Karpas-422 (cell line): ENCODE data around the gene MPST. TPM values are rescaled to one million over a fixed set of nuclear protein-coding genes. Genes with fewer than 3 reads are reported as not detected.

Experiments used
- DNase-seq: peaks from one replicate; pipeline ENCODE4 v3.0.0-alpha.2; 2015
- H2AFZ ChIP-seq: fragments of 200-600 bp; sonication (generic); 2 replicates; pipeline ENCODE4 v1.6.1; 2014; ENCODE audit warnings: antibody characterized with exemption, low read length, mixed read lengths
- H3K27ac ChIP-seq: fragments of 200-600 bp; sonication (generic); 2 replicates; pipeline ENCODE4 v1.5.1; 2014; ENCODE audit warnings: mild to moderate bottlenecking, low read length, moderate library complexity
- H3K27me3 ChIP-seq: fragments of 200-600 bp; sonication (generic); 2 replicates; pipeline ENCODE4 v1.6.1; 2014; ENCODE audit warnings: low read length, mixed read lengths
- H3K36me3 ChIP-seq: fragments of 200-600 bp; sonication (generic); 2 replicates; pipeline ENCODE4 v1.6.1; 2014; ENCODE audit warnings: low read length, mixed read lengths; ENCODE audit not compliant: insufficient read depth
- H3K4me1 ChIP-seq: fragments of 200-600 bp; sonication (generic); 2 replicates; pipeline ENCODE4 v1.6.1; 2014; ENCODE audit warnings: mild to moderate bottlenecking, low read length, mixed read lengths
- H3K4me2 ChIP-seq: fragments of 200-600 bp; sonication (generic); 2 replicates; pipeline ENCODE4 v1.6.1; 2014; ENCODE audit warnings: low read length, low read depth, mild to moderate bottlenecking; ENCODE audit not compliant: poor library complexity, severe bottlenecking
- H3K4me3 ChIP-seq: fragments of 200-600 bp; sonication (generic); 2 replicates; pipeline ENCODE4 v1.5.1; 2014; ENCODE audit warnings: mild to moderate bottlenecking, antibody characterized with exemption, low read length, mixed read lengths
- H3K79me2 ChIP-seq: fragments of 200-600 bp; sonication (generic); 2 replicates; pipeline ENCODE4 v1.6.1; 2014; ENCODE audit warnings: mild to moderate bottlenecking, low read length, mixed read lengths
- H3K9ac ChIP-seq: fragments of 200-600 bp; sonication (generic); 2 replicates; pipeline ENCODE4 v1.6.0; 2014; ENCODE audit warnings: low read length
- H3K9me2 ChIP-seq: fragments of 200-600 bp; sonication (generic), shearing (Covaris generic); replicated peaks from 2 replicates; pipeline ENCODE4 v1.6.0; 2014; ENCODE audit warnings: mild to moderate bottlenecking, low read length, moderate library complexity; ENCODE audit not compliant: insufficient read depth
- H3K9me3 ChIP-seq: fragments of 300-700, 200-600 bp; sonication (generic); 2 replicates; pipeline ENCODE4 v1.6.1; 2014; ENCODE audit warnings: low read length, mixed read lengths
- H4K20me1 ChIP-seq: fragments of 200-600 bp; sonication (generic); 2 replicates; pipeline ENCODE4 v1.6.1; 2014; ENCODE audit warnings: mild to moderate bottlenecking, antibody characterized with exemption, low read length, low read depth; ENCODE audit not compliant: insufficient read depth
- total RNA-seq: library from RNA; depleted of rRNA; stranded (reverse); fragments of >200 nt; shearing (Covaris generic); gene quantifications from 2 replicates; pipeline ENCODE4 v1.2.3, GENCODE V29; 2014; ENCODE audit warnings: low replicate concordance

MPST gene
- total RNA-seq, 1 experiment from 2014 or later: 26.1 TPM

DNA sequence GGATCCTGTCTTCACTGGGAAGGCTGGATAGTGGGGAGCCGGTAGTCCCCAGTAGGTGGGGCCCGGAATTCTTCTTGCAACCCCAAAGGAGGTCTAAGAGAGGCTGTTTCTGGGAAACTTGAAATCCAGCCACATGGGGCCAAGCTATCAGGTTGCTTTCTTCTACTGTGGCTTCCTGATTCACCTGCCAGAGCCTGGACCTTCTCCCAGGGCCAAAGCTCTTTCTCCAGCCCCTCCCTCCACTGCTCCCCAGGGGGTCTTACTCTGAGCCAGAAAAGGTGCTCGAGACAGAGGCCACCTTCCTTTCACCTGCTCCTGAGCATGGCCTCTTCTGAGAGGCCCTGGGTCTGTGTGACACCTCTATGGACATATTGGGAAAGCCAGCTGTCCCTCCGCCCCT, 9.4 kb upstream of the MPST start:
- H3K4me2 ChIP-seq: no peak overlapping the region
- H2AFZ ChIP-seq: no peak overlapping the region
- H4K20me1 ChIP-seq: no peaks in the 10 kb centered on the region
- H3K9ac ChIP-seq: no peak overlapping the region
- 0 out of 2 replicates have a peak, but pooled peaks cover 3% of the 10 kb centered on the region for H3K27me3 ChIP-seq
- no peak overlapping the region for H3K4me3 ChIP-seq
- no peaks in the 10 kb centered on the region for H3K79me2 ChIP-seq
- H3K36me3 ChIP-seq: no peaks in the 10 kb centered on the region
- H3K9me3 ChIP-seq: no peaks in the 10 kb centered on the region
- H3K4me1 ChIP-seq: no peaks in the 10 kb centered on the region
- DNase-seq: no peak
- no peaks in the 10 kb centered on the region for H3K9me2 ChIP-seq
- H3K27ac ChIP-seq: no peak overlapping the region

- H3K9me2 ChIP-seq: no peaks in the 10 kb centered on the region
- no peaks in the 10 kb centered on the region for H3K36me3 ChIP-seq
- H2AFZ ChIP-seq: no peak overlapping the region
- no peak overlapping the region for H3K9ac ChIP-seq
- H3K27ac ChIP-seq: no peak overlapping the region
- DNase-seq: no peak
- no peaks in the 10 kb centered on the region for H3K79me2 ChIP-seq
- H4K20me1 ChIP-seq: no peaks in the 10 kb centered on the region
- no peaks in the 10 kb centered on the region for H3K9me3 ChIP-seq
- no peaks in the 10 kb centered on the region for H3K4me1 ChIP-seq
- no peak overlapping the region for H3K4me3 ChIP-seq
- H3K4me2 ChIP-seq: no peak overlapping the region
- 0 out of 2 replicates have a peak, but pooled peaks cover 3% of the 10 kb centered on the region for H3K27me3 ChIP-seq
Observed at GRCh38 chr22:37010976-37011375, 8.6 kb upstream of the MPST start.

- Histone ChIP-seq H3K9me2 (no peaks in the 10 kb centered on the region), H2AFZ (no peak overlapping the region), H4K20me1 (no peaks in the 10 kb centered on the region), H3K4me1 (no peaks in the 10 kb centered on the region), H3K9ac (no peak overlapping the region), H3K36me3 (no peaks in the 10 kb centered on the region), H3K9me3 (no peaks in the 10 kb centered on the region), H3K27ac (no peak overlapping the region), H3K79me2 (no peaks in the 10 kb centered on the region), H3K27me3 (0 out of 2 replicates have a peak, but pooled peaks cover 3% of the 10 kb centered on the region), H3K4me3 (no peak overlapping the region), H3K4me2 (no peak overlapping the region)
- DNase-seq: no peak
Observed at GRCh38 chr22:37011472-37011871, 8.1 kb upstream of the MPST start.

- H3K9ac ChIP-seq: no peak overlapping the region
- no peaks in the 10 kb centered on the region for H3K27me3 ChIP-seq
- H3K9me3 ChIP-seq: no peaks in the 10 kb centered on the region
- no peak overlapping the region for H3K4me3 ChIP-seq
- H4K20me1 ChIP-seq: no peaks in the 10 kb centered on the region
- H3K79me2 ChIP-seq: no peaks in the 10 kb centered on the region
- H3K4me2 ChIP-seq: no peak overlapping the region
- H3K4me1 ChIP-seq: no peaks in the 10 kb centered on the region
- H3K27ac ChIP-seq: no peak overlapping the region
- no peaks in the 10 kb centered on the region for H3K36me3 ChIP-seq
- no peak overlapping the region for H2AFZ ChIP-seq
- H3K9me2 ChIP-seq: no peaks in the 10 kb centered on the region
- DNase-seq: no peak
Observed at GRCh38 chr22:37012262-37012904, 7.2 kb upstream of the MPST start.

DNA sequence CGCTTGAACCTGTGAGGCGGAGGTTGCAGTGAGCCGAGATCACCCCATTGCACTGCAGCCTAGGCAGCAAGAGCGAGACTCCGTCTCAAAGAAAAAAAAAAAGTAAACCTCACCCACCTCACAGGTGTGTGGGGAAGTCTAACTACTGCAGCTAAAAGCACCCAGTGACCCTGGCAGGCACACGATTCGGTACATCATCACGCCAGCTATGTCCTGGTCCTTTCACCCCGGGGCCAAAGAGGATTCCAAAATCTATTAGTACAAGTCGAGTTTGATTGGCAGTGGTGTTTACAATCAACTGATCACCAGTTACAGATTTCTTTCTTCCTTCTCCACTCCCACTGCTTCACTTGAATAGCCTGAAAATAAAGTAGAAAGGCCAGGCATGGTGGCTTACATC, 6.6 kb upstream of the MPST start:
- H3K79me2 ChIP-seq: no peaks in the 10 kb centered on the region
- no peak for DNase-seq
- H3K27ac ChIP-seq: no peak overlapping the region
- no peak overlapping the region for H3K4me2 ChIP-seq
- H3K4me1 ChIP-seq: no peaks in the 10 kb centered on the region
- H3K36me3 ChIP-seq: no peaks in the 10 kb centered on the region
- no peak overlapping the region for H2AFZ ChIP-seq
- H3K9me2 ChIP-seq: no peaks in the 10 kb centered on the region
- H3K27me3 ChIP-seq: no peaks in the 10 kb centered on the region
- no peak overlapping the region for H3K9ac ChIP-seq
- no peaks in the 10 kb centered on the region for H3K9me3 ChIP-seq
- H4K20me1 ChIP-seq: no peaks in the 10 kb centered on the region
- H3K4me3 ChIP-seq: no peak overlapping the region

GRCh38 chr22:37014415-37014806, 5.1 kb upstream of the MPST start:
- no peak overlapping the region for H3K9ac ChIP-seq
- H3K27me3 ChIP-seq: no peaks in the 10 kb centered on the region

GRCh38 chr22:37014835-37015586, 4.5 kb upstream of the MPST start:
- Histone ChIP-seq H3K27me3 (no peaks in the 10 kb centered on the region), H3K79me2 (no peaks in the 10 kb centered on the region), H3K9me2 (no peaks in the 10 kb centered on the region), H3K9me3 (no peaks in the 10 kb centered on the region), H3K4me1 (peaks cover 5% of the 10 kb centered on the region), H3K9ac (no peak overlapping the region), H2AFZ (no peak overlapping the region), H4K20me1 (no peaks in the 10 kb centered on the region), H3K27ac (no peak overlapping the region), H3K4me3 (no peak overlapping the region), H3K4me2 (no peak overlapping the region), H3K36me3 (no peaks in the 10 kb centered on the region)
- DNase-seq: no peak

More at GRCh38 chr22:37014415-37014806, 5.1 kb upstream of the MPST start:
- Histone ChIP-seq H3K4me2 (no peak overlapping the region), H3K9me3 (no peaks in the 10 kb centered on the region), H3K9me2 (no peaks in the 10 kb centered on the region), H3K36me3 (no peaks in the 10 kb centered on the region), H2AFZ (no peak overlapping the region), H3K27ac (no peak overlapping the region), H4K20me1 (no peaks in the 10 kb centered on the region), H3K4me3 (no peak overlapping the region), H3K4me1 (peaks cover 4% of the 10 kb centered on the region; the same call in 1 of the 2 replicates), H3K79me2 (no peaks in the 10 kb centered on the region)
- no peak for DNase-seq

DNA sequence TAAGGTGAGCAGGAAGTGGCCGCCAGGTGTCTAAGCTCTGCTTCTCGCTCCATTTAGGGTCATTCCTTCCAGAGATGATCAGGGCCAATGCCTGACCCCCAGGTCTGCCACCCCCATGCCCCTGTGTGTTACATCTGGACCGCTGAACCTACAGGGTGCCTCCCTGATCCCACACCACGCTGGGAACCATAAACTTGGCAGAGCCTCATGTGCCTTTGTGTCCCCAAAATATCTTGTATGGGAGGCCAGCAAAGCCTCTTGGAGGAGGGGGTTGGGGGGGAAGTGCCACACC, 4.0 kb upstream of the MPST start:
- H3K79me2 ChIP-seq: no peaks in the 10 kb centered on the region
- no peaks in the 10 kb centered on the region for H3K36me3 ChIP-seq
- H2AFZ ChIP-seq: no peak overlapping the region
- H3K9me2 ChIP-seq: no peaks in the 10 kb centered on the region
- H3K27me3 ChIP-seq: no peaks in the 10 kb centered on the region
- no peak overlapping the region for H3K9ac ChIP-seq
- no peak overlapping the region for H3K4me2 ChIP-seq
- H3K4me1 ChIP-seq: peaks cover 10% of the 10 kb centered on the region
- no peak for DNase-seq
- H3K9me3 ChIP-seq: no peaks in the 10 kb centered on the region
- no peak overlapping the region for H3K27ac ChIP-seq
- H3K4me3 ChIP-seq: no peak overlapping the region
- no peaks in the 10 kb centered on the region for H4K20me1 ChIP-seq
